HG03439 (cell line): ENCODE measurements around the gene NT5DC4.

Experiments
- ATAC-seq: cut with Tn5 transposase; IDR thresholded peaks from one replicate; pipeline ENCODE4 v1.9.1; 2021; ENCODE audit warnings: mild to moderate bottlenecking, moderate library complexity; ENCODE audit not compliant: unreplicated experiment

Gene NT5DC4

DNA sequence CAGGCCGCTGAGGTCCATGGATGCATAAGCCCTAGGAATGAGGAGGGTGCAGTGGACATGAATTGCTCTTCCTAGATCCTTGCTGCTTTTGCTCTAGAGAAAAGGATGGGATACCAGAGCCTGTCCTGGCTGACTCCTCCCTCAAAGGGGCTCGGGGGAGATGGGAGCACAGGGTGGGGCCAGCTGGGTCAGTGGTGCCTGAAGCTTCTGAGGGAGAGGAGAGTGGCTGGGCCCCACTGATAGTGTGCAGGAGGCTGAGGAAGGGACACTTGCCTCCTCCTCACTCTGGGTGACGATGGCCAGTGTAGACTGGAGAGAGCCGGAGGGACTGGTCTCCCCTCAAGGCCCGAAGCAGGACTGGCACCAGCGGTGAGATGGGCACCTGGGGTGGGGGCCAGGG, at the start of gene NT5DC4:
Gene NT5DC4 (plus strand): TSS at position 236 of the 400 bp plus-strand sequence. CDS start 60 bp downstream, at position 296.
- no peak for ATAC-seq

DNA sequence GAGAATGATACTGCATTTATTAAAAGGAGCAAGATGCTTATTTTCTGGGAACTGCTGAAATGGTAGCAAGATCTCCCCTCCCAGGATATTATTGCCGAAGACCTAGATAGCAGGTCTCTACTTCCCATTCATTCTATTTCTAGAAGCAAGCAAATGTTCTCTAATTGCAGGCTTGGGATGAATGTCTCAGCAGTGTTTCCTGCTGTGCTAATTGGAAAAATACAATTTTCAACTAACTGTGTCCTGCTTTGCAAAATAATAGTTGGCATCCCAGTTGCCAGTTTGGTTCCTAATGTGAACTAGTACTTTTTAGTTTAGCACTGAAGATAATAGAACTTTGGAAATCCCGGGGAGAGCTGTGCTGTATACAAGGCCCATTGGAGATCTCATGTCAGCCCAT, 49.0 kb upstream of the NT5DC4 start:
- no peak for ATAC-seq

- no peak for ATAC-seq
Measured at GRCh38 chr2:112673008-112673407, 47.8 kb upstream of the NT5DC4 start.

- no peak for ATAC-seq
Measured at GRCh38 chr2:112674229-112674628, 46.6 kb upstream of the NT5DC4 start.

- ATAC-seq, result no peak
Measured at GRCh38 chr2:112679484-112679883, 41.3 kb upstream of the NT5DC4 start.

DNA sequence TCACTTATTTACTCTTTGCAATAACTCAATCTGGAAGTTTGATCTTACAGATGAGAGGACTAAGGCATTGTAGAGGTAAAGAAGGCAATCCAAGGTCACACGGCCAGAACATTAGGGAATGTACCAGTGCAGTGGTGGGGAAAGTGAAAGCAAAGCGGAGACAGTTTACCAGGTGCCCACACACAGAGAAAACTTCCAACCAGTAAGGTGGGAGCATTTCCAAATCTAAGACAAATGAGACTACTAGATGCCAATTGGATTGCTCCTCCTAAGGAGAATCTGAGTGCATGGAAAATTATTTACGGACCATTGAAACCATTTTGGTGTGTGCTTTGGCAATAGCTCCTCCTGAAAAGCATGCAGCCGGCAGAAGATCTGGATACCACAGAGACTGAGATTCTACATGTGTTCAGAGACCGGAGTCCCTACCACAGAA, 40.1 kb upstream of the NT5DC4 start:
- no peak for ATAC-seq

DNA sequence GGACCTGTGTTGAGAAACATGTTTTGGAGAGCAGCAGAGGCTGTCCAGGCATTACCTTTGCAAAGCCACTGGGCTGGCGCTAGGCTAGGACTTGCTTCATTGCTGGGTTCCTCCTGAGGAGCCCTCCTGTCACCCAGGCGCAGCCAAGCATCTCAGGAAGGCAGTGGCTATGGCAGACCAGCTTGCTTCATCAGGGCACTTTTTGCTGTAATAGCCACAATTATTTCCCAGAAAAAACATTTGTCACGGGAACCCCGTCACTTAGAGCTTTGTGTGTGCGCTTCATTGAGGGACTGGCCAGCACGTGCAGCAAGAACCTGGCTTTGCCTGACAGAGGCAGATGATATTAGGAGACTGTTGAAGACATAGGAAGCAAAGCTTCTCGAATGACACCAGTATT, 38.7 kb upstream of the NT5DC4 start:
- no peak for ATAC-seq

DNA sequence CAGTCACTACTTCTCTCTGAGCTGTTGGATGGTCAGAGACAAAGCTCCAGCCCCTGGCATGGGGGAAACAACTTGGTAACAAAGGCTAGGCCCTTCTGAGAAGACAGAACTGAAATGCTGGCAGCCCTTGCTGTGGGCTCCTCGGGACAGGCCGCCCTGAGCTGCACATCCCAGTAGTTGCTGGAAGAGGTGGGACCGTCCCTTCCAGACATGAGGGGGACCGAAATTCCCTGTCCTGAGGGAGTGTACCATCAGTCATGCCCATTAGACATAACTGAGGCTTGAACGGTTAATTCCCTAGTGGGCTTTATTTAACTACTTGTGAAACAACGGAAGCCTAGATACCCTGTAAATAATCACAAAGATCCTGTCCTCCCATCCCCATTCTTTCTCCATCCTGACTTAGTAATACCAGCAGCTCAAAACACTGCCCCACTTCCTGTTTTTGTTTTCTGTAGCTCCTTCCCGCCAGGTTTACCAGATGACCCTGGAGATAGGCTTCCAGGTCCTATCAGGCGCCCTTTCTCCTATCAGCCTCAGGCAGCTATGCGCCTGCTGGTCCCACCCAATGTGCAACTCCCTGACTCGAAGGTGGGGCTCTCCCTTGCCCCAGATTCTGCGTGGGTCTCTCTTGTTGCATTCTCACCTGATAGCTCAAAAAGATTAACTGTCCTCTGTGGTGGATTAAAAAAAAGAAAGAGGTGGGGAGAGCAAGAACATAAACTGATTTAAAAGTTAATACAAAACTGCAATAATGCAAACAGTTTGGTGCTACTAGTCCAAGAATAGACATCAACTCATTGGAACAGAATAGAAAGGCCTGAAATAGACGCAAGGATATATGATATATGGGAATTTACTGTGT, 37.0 kb upstream of the NT5DC4 start:
- no peak for ATAC-seq

DNA sequence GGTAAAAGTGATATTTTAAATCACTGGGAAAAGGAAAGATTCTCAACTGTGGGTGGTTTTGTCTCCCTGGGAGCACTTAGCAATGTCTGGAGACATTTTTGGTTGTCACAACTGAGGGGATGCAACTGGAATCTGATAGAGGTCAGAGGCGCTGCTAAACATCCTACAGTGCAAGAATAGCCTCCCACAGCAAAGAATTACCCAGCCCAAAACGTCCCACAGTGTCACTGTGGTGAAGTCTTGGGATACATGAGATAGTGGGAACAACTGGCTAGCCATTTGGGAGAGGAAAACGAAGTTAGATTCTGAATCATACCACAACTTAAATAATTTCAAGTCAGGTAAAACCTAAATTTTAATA, 36.4 kb upstream of the NT5DC4 start:
- no peak for ATAC-seq

- ATAC-seq, result no peak
Measured at GRCh38 chr2:112685271-112685884, 35.4 kb upstream of the NT5DC4 start.

- no peak for ATAC-seq
Measured at GRCh38 chr2:112686348-112687217, 34.2 kb upstream of the NT5DC4 start.

GRCh38 chr2:112687522-112687921, 33.3 kb upstream of the NT5DC4 start:
- no peak for ATAC-seq

GRCh38 chr2:112688086-112688880, 32.5 kb upstream of the NT5DC4 start:
- ATAC-seq, result no peak

GRCh38 chr2:112690853-112691401, 29.9 kb upstream of the NT5DC4 start:
- peak; percentile 46 for ATAC-seq

DNA sequence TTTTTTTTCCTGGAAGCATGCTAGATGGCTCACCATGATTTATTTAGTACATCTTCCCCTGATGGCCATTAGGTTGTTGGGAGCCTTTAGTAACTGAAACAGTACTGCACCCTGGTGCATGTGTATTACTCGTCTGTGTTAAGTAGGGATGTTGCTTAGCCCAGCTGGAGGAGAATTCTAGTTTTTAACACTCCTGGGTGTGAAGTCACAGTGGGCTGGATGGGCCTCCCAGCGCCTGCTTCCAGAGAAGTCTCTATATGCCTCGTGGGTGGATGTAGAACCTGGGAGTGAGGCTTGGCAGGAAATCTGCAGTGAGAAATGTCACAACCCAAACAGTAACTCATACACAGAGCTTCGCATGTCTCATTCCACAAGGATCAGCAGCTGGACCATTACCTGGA, 28.9 kb upstream of the NT5DC4 start:
- no peak for ATAC-seq

DNA sequence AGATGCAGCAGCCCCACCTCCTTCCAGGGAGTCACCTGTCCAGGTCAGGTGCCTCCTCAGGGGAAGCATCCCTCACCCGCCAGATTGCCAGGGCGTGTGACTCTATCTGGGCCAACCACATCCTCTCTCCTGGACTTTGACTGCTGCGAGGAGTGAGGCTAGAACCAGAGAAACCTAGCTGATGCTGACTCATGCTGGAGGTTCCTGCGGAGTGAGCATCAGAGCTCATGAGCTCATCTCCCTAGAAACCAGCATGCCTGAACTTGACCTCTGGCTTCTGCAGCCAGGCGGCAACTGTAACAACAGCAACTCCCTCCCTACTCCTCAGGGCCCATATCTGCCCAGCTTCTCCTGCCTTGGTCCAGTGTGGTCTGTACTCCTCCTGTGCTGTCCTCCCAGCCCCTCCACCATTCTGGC, 28.3 kb upstream of the NT5DC4 start:
- peak; percentile 83 for ATAC-seq

DNA sequence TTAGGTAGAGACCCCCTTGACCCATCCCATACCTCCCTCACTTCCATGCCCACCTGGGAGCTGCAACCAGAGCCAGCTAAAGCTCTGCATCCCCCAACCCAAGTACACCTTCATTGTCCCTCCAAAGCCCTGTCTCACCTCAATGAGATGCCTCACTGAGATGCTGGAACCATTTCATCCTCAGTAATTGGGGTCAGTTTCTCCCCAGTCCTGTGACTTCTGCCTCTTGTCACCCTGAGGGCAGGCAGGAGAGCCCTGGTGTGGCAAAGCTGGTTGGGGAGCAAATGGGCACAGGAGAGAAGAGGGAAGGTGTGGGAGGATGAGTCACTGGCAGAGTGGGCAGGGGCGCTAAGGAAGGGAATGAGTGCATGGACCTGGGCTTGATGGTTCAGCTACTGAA, 27.9 kb upstream of the NT5DC4 start:
- ATAC-seq, result no peak

- ATAC-seq, result no peak
Measured at GRCh38 chr2:112693596-112693995, 27.2 kb upstream of the NT5DC4 start.

DNA sequence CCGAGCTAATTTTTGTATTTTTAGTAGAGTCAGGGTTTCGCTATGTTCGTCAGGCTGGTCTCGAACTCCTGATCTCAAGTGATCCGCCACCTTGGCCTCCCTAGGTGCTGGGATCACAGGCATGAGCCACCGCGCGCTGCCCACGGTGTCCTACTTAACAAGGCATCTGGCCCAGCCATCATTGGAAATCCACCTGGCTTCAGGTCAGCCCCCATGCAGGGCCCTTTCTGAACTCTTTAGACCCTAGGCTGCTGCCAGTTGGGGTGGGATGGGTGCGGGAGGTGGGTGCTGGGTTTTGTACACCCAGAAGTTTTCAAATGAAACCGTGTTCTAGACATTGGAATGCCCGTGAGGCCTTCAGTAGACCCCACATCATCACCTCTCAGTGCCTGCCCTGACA, 26.6 kb upstream of the NT5DC4 start:
- ATAC-seq, result no peak

- ATAC-seq, result no peak
Measured at GRCh38 chr2:112698834-112699515, 21.8 kb upstream of the NT5DC4 start.
